T-helper 1 cell (primary cell): ENCODE results near the gene OR13C8.
"Not testable (repeated sequence)": the region's sequence is repeated elsewhere in the genome, so short reads cannot be mapped to it uniquely, and the experiment has no call there.

Source experiments
- DNase-seq, 5 donors: peaks; one replicate each; pipeline ENCODE4 v3.0.0-alpha.2; 2012 to 2020
- total RNA-seq, 4 donors: gene quantifications; one replicate each; lab custom pipeline; 2026; lab: John Stamatoyannopoulos, UW

Gene OR13C8, protein sequence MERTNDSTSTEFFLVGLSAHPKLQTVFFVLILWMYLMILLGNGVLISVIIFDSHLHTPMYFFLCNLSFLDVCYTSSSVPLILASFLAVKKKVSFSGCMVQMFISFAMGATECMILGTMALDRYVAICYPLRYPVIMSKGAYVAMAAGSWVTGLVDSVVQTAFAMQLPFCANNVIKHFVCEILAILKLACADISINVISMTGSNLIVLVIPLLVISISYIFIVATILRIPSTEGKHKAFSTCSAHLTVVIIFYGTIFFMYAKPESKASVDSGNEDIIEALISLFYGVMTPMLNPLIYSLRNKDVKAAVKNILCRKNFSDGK
- total RNA-seq, result 0 reads per million in 4 donors

DNA sequence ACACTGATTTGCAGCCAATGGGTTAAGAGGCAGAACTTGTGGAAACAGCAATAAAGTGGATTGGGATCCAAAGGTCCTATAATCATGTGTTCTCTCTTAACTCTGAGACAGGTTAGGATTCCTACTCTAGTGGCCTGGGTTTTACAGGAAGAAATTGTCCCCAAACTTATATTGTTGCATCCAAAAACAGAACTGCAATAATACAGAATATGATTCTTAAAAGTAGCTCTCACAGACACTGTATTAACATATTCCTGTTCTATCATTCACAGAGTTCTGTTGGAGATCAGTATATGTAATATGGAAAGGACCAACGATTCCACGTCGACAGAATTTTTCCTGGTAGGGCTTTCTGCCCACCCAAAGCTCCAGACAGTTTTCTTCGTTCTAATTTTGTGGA lies at the start of gene OR13C8:
TSS of gene OR13C8 (plus strand) at position 301 of the 400 bp plus-strand sequence. CDS start at position 301, 0 bp downstream.
- DNase-seq, result no peak

DNA sequence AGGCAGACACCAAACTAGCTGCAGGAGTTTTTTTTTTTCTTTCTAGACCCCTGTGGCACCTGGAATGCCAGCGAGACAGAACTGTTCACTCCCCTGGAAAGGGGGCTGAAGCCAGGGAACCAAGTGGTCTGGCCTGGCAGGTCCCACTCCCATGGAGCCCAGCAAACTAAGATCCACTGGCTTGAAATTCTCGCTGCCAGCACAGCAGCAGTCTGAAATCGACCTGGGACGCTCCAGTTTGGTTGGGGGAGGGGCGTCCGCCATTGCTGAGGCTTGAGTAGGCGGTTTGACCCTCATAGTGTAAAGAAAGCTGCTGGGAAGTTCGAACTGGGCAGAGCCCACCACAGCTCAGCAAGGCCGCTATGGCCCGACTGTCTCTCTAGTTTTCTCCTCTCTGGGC lies 48.7 kb upstream of the OR13C8 start:
- DNase-seq, result not testable (repeated sequence)

DNA sequence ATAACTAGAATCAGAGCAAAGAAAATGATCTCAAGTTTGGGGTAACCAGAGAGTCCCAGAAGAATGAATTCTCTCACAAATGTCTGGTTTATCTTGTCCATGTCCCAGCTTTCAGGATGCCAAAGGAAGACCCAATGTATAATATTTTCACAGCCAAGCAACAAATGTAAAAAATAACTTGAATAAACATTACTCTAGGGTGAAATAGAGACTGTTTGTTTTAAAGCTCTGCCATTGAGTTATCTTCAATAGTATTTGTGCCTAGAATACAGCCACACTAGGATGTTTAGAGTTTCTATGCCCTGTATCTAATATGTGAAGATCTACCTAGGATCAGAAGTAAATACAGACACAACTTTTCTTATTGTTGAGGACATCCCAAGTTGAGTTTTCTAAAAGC lies 41.9 kb upstream of the OR13C8 start, which contains the start of gene OR13C4:
TSS of gene OR13C4 (minus strand) at position 101 of the 400 bp plus-strand sequence. CDS start at position 101, 0 bp downstream.
- DNase-seq, result no peak

DNA sequence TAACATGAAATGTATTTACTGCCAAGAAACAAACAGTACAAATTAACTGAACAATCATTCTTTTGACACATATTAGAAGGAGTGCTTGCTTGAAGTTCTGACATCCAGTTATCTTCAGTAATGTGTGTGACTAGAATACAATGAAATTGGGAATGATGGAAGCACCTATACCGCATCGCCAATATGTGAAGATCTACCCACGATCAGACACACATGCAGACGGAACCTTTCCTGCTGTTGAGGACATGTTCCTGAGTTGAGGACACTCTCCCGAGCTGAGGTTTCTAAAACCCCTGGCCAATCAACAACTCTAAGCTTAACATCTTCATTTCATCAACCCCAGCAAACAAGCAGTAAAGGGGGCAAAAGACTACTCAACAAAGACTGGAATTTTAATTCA lies 32.2 kb upstream of the OR13C8 start, which contains the start of gene OR13C3:
TSS of gene OR13C3 (minus strand) at position 101 of the 400 bp plus-strand sequence. CDS start 133 bp downstream, outside the sequence.
- no peak for DNase-seq

DNA sequence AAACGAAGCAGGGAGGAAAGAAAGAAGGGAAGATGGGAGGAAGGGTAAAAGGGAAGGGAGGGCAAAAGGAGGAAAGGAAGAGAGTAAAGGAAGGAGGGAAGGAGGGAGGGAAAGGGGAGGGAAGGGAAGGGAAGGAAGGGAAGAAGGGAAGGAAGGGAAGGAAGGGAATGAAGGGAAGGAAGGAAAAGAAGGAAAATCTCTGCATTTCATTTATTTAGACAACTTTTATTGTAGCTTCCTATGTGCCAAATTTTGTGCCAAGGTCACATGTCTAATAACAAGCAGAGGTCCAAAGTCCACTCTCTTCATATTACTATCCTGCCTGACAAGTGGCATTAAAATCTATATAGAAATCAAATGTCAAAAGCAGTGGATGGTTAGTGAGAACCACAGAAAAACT lies 29.7 kb upstream of the OR13C8 start:
- DNase-seq, result no peak

DNA sequence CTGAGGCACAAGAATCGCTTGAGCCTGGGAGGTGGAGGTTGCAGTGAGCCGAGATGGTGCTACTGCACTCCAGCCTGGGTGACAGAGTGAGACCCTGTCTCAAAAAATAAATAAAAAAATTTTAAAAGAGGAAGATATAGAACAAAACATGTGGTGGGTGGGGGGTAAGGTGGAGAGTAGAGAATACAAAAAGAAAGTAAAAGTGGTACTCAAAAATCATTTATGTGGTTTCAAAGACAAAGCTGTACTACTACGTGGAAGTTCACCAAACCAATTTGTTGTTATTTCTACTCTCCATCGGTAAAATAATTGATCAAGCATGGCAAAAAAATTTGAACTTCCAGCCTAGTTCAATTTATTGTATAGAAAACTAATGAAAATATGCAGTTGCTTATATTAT lies 24.3 kb upstream of the OR13C8 start:
- no peak for DNase-seq

DNA sequence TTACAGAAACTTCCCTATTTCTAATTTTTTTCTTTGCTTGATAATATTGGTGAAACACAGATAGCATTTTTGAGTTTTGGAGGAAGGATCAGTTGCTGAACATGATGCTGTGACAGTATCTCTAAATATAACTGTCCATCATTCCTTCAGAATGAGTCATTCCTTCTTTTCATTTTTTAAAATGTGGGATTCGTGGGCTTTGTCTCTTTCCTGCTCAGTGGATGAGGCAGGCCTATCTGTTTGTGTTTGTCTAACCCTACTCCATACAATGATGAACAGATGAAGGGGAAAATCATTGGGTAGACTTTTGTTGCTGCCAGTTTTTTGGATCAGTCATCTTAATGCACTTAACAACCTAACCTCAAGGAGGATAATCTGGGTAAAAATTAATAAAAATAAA lies 15.7 kb upstream of the OR13C8 start:
- no peak for DNase-seq

DNA sequence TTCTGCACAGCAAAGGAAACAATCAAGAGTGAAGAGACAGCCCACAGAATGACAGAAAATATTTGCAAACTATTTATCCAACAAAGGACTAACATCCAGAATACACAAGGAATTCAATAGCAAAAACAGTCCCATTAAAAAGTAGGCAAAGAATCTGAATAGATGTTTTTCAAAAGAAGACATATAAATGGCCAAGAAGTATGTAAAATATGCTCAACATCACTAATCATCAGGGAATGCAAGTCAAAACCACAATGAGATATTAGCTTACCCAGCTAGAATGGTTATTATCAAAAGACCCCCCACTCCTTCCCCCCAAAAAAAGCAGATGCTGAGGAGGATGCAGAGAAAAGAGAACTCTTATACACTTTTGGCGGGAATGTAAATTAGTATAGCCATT lies 13.4 kb upstream of the OR13C8 start:
- DNase-seq, result no peak

DNA sequence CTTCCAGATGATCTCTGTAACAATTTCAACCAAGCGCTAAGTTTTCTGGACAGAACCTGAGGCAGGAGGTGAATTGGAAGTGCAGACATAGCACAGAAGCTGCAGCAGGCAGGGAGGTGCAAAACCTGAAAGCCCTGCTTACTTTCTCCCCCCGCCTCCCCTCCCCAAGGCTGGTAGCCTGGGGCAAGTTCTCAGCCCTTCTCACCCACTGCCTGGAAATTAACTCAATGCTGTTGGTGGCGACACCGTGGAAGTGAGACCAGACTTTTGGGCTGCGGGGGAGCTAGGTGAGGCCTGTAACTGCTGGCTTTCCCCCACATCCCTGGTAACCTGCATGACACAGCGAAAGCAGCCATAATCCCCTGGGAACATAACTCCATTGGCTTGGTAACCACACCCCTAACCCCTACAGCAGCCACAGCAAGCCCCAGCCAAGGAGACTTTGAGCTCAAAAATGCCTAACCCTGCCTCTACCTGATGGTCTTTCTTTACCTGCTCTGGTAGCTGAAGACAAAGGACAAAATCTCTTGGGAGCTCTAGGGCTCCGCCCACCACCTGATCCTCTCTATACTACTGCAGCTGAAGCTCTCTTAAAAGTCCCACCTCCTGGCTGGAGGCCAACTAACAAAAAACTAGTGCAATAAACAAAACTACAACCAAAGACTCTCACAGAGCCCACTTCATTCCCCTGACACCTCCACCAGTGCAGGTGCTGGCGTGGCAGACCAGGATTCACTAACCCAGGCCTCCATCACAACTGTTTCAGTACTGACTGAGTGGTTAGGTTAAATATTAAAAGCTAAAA lies 11.9 kb upstream of the OR13C8 start:
- DNase-seq, result no peak

DNA sequence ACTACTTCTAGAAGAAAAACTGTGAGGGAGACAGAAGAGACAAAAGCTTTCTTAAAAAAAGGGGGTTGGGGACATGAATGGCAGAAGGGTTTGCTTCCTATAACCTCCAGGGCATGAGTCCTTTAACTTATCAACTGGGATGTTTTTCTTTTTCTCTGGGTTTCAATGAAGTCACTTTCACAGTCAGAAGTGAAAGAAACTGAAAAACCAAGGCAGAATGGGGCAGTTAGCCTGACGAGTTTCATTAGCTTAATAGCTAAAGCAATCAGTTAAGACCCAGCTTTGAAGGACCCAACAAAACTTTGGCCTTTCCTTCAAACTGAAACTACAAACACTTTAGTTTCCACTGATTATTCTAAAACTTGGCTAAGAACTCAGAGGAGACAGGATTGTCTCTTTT lies 4.6 kb upstream of the OR13C8 start:
- DNase-seq, result no peak

DNA sequence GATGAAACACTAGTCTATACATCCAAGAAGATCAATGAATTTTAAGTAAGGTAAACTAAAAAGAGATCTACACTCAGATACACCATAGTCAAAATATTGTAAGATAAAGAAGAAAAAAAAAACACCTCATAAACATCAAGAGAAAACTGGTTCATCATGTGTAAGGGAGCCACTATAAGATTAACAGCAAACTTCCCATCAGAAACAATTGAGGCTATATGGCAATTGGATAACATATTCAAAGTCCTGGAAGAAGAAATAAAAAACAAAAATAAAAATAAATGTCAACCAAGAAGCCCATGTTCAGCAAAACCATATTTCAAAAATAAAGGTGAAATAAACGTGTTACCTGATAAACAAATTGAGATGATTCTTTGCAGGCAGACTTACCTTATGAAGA lies 3.6 kb downstream of the OR13C8 start:
- no peak for DNase-seq

DNA sequence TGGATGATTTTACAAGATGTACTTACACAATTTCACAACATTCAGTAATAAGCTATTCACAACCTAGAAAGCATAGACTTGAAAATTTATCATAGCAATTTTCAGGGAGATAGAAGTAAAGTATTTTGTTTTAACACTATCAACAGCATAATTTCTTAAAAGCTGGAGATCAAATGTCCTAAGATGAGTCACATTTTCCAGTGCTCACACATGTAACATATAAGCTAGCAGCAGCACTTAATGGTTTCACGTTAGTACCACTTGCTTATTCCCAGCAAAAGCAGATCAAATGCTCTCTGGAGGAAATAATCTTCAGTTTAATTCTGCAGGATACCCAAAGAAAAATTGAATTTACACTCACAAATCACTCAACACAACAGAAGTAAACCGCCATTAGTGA lies 6.5 kb downstream of the OR13C8 start:
- DNase-seq, result no peak

DNA sequence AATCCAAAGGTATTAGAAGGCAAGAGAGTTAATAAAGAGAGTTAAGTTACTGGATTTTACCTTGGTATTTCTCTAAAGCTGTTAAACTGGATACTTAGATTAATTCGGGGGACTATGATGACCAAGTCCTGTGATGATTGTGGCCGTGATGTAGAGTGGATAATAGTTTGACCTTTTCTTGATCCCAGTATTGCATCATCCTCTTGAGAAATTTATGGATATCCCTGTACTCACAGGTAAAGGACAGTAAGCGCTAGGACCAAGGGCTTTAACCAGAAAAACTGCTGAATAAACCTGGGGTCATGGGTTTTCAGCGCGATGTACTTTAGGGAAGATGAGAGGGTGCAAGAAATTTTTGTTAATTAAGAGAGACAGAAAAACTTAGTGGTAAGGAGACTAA lies 8.3 kb downstream of the OR13C8 start:
- DNase-seq, result no peak

DNA sequence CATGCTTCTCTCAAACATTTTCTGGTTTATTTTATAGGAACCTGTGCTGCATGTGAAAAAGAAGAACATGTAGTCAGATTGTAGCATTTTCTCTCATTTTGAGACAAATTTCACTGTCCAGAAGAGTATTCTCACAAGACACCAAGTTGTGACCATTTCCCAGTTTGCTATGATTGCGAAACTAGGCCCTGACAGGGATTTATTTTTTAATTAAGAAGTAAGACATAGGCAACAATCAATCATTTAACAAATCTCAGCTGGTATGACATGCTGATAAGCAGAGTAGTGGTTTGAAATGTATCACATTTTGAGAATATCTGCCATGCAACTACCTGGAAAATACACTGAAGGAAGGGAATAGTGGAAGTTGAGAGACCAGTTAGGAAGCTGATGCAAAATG lies 11.6 kb downstream of the OR13C8 start:
- no peak for DNase-seq

DNA sequence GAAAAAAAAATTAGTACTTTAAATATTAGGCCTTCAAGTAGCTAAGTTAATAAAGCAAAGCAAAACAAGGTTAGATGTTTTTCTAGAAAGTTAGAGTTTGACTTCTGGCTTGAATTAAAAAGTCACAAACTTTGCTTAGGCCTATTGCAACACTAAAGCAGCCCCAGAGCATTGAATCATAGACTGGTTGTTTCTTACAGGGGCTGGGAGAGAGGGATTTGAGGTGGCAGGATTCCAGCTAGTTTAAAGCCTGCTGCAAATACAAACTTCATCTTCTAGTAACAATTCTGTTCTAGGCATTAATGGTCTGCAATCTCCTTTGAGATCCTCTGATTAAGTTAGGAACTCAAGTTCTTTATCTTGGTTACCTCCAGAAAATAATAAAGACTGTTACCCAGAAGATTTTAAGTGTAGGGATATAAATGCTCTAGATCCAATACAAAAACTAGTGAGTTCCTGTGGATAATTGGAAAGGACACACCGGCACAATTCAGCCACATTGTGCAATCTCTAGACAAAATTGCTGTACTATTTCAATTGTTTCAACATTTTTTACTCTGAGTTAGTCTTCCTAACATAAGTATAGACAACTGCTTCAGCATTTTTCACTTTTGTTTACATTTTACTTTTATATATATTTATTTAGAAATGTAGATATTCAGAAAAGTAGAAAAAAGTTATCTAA lies 17.7 kb downstream of the OR13C8 start:
- no peak for DNase-seq

DNA sequence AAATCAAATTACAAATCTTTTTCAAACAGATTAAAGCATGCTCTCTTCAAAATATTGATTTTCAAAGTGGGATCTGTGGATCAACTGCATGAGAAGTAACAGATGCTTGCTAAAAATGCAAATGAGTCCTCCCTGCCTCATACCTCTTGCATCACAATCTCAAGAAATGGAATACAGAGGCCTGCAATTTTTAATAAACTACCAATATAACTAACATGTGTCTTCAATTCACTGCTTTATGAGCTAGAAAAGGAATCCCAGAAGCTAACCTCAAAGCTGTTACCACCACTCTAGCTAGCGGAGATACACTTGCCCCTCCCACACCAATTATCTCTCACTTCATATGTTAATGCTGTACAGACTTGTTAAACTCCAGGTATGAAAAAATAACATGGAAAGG lies 20.7 kb downstream of the OR13C8 start:
- no peak for DNase-seq

DNA sequence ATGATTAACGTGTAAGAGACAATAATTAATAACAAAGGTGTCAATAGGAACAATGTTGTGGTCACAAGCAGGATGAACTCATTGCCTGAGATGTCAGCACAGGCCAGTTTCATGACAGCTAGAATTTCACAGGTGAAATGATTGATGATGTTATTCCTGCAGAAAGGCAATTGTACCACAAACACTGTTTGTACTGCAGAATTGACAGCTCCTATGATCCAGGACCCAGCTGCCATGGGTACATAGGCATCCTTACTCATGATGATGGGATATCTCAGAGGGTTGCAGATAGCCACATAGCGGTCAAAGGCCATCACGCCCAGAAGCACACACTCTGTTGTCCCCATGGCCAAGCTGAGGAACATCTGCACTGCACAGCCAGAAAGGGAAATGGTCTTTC lies 29.8 kb downstream of the OR13C8 start:
- not testable (repeated sequence) for DNase-seq

DNA sequence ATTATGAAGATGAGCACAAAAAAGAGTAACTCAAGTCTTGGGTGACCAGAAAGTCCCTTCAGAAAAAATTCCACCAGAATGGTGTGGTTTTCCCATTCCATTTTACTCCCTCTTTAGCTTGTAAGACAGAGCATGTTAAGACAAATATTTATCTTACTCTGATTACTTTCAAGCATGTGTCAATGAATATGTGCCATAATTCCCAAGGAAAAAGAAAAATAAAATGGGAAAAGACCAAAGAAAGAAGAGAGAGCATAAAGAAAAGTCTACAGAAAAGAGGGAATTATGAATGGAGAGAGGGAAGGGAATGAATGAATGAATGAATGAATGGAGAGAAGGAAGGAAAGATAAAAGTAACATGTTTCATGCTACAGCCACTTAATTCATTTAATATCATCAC lies 30.3 kb downstream of the OR13C8 start, which contains the start of gene OR13C5:
TSS of gene OR13C5 (minus strand) at position 101 of the 400 bp plus-strand sequence. CDS start at position 101, 0 bp downstream.
- not testable (repeated sequence) for DNase-seq

DNA sequence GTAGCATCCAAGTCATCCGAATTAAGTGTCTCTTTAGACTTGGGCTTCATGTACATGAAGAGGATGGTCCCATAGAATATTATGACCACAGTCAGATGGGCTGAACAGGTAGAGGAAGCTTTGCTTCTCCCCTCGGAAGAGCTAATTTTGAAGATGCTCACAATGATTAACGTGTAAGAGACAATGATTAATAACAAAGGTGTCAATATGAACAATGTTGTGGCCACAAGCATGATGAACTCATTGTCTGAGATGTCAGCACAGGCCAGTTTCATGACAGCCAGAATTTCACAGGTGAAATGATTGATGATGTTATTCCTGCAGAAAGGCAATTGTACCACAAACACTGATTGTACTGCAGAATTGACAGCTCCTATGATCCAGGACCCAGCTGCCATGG lies 35.8 kb downstream of the OR13C8 start:
- DNase-seq, result no peak

DNA sequence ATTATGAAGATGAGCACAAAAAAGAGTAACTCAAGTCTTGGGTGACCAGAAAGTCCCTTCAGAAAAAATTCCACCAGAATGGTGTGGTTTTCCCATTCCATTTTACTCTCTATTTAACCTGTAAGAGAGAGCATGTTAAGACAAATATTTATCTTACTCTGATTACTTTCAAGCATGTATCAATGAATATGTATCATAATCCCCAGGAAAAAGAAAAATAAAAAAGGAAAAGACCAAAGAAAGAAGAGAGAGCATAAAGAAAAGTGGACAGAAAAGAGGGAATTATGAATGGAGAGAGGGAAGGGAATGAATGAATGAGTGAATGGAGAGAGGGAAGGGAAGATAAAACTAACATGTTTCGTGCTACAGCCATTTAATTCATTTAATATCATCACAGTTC lies 36.6 kb downstream of the OR13C8 start, which contains the start of gene OR13C2:
TSS of gene OR13C2 (minus strand) at position 101 of the 400 bp plus-strand sequence. CDS start at position 101, 0 bp downstream.
- not testable (repeated sequence) for DNase-seq

DNA sequence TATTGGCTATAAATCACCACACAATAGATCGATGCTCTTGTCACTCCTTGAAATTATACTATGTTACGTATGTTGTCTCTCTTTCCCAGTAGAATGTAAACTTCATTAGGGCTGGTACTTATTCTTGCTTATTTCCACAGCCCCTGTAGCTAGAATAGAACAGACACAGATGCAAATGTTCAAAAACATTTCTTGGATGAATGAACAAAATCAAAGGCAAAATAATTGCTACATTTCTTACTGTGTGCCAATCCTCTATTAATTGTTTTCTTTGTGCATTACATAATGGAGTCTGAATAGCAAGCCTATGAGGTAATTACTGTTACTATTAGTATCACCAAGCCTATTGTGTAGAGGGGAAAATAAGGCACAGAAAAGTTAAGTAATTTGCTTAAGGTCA lies 37.2 kb downstream of the OR13C8 start:
- no peak for DNase-seq

DNA sequence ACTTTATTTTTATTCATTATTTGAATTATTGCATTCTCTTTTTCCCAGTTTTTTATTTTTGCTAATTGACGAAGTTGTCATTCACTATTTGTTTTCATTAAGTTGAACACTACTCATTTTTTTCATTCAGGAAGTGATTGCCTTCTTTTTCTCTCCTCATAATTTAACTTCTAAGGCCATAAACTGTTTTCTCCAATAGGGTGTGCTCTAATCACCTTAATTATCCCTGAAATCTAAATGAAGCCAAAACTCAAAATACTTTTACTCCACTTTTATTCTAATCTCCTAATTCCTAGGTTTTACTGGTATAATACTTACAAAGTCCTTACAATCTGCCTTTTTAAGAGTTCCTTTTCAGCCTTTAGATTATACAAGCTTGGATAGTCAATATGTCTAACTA lies 39.4 kb downstream of the OR13C8 start:
- no peak for DNase-seq

DNA sequence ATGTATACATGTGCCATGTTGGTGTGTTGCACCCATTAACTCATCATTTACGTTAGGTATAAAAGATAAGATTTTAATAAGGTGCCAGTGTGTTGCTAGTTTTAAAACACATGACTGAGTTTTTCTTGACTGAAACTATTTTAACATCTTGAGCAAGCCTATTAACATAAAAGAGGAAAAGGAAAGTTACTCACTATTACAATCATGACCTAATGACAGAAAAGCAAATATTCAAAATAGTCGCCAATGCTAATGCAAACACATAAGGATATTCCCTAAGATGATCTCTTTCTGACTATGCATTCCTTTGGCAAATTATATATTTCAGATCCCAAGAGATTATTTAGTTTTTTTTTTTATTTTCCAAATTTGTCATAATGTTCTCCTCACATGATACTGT lies 42.2 kb downstream of the OR13C8 start:
- DNase-seq, result no peak
